ENCODE measurements around the gene OPA3. TPM values are rescaled to one million over a fixed set of nuclear protein-coding genes. Genes with fewer than 3 reads are reported as not detected.

OPA3 gene
- total and polyA plus RNA-seq, 2 donors from 2014 or later = 8.1 to 19.1 TPM

- H3K4me1 ChIP-seq (ENCODE audit: control insufficient read depth in 2 of 3, insufficient read depth in 2 of 3, low read depth in 1 of 3, low read length in 3 of 3) = peaks cover 0 to 4% (median 0%) of the 10 kb centered on the region in 3 donors
- H3K27ac ChIP-seq (ENCODE audit: low read depth in 2 of 2, low read length in 2 of 2) = no peak overlapping the region
- FAIRE-seq (no peak), DNase-seq (no peak)
- H3K9ac ChIP-seq (ENCODE audit: low read length in 3 of 3) = no peak overlapping the region
- H3K4me3 ChIP-seq (ENCODE audit: low read length in 3 of 3) = no peak overlapping the region
- intact Hi-C loops (cut with DNase I) = no loop called here
- no peaks in the 10 kb centered on the region for H3K27me3 ChIP-seq (ENCODE audit: control insufficient read depth, insufficient read depth, low read length)
- no peak for TF ChIP-seq CTCF (IDR thresholded peaks at IDR 0.05; ENCODE audit: borderline replicate concordance, extremely low read depth, insufficient read depth)
- no peaks in the 10 kb centered on the region for H3K9me3 ChIP-seq (ENCODE audit: control insufficient read depth in 2 of 3, insufficient read depth in 1 of 3, low read length in 3 of 3)
- no peaks in the 10 kb centered on the region for H3K36me3 ChIP-seq (ENCODE audit: control insufficient read depth in 2 of 3, insufficient read depth in 3 of 3, low read length in 3 of 3)
Measured at GRCh38 chr19:45587873-45588272, 3.3 kb upstream of the OPA3 start.

- intact Hi-C loops (cut with DNase I) = no loop called here
- TF ChIP-seq CTCF (IDR thresholded peaks at IDR 0.05; ENCODE audit: borderline replicate concordance, extremely low read depth, insufficient read depth) = no peak
- H3K27ac ChIP-seq (ENCODE audit: low read depth in 2 of 2, low read length in 2 of 2) = peak overlapping the region; percentile 99 to 100
- no peaks in the 10 kb centered on the region for H3K36me3 ChIP-seq (ENCODE audit: control insufficient read depth in 2 of 3, insufficient read depth in 3 of 3, low read length in 3 of 3)
- peak overlapping the region; percentile 54 to 99 (median 84) for H3K4me3 ChIP-seq (ENCODE audit: low read length in 3 of 3)
- H3K4me1 ChIP-seq (ENCODE audit: control insufficient read depth in 2 of 3, insufficient read depth in 2 of 3, low read depth in 1 of 3, low read length in 3 of 3) = peaks cover 0 to 10% (median 4%) of the 10 kb centered on the region in 3 donors
- no peaks in the 10 kb centered on the region for H3K27me3 ChIP-seq (ENCODE audit: control insufficient read depth, insufficient read depth, low read length)
- DNase-seq (no peak), FAIRE-seq (no peak)
- no peaks in the 10 kb centered on the region for H3K9me3 ChIP-seq (ENCODE audit: control insufficient read depth in 2 of 3, insufficient read depth in 1 of 3, low read length in 3 of 3)
- peak overlapping the region in 2 of 3 donors; percentile 58 to 73 for H3K9ac ChIP-seq (ENCODE audit: low read length in 3 of 3)
Measured at GRCh38 chr19:45585158-45585577, 566 bp upstream of the OPA3 start.

GRCh38 chr19:45581576-45581975 is 3.0 kb downstream of the OPA3 start:
- H3K27ac ChIP-seq (ENCODE audit: low read depth in 2 of 2, low read length in 2 of 2) = no peak overlapping the region
- no peaks in the 10 kb centered on the region for H3K9me3 ChIP-seq (ENCODE audit: control insufficient read depth in 2 of 3, insufficient read depth in 1 of 3, low read length in 3 of 3)
- FAIRE-seq (no peak), DNase-seq (no peak)
- peaks cover 4 to 25% (median 22%) of the 10 kb centered on the region in 3 donors for H3K4me1 ChIP-seq (ENCODE audit: control insufficient read depth in 2 of 3, insufficient read depth in 2 of 3, low read depth in 1 of 3, low read length in 3 of 3)
- TF ChIP-seq CTCF (IDR thresholded peaks at IDR 0.05; ENCODE audit: borderline replicate concordance, extremely low read depth, insufficient read depth) = no peak
- H3K4me3 ChIP-seq (ENCODE audit: low read length in 3 of 3) = no peak overlapping the region
- no peaks in the 10 kb centered on the region for H3K36me3 ChIP-seq (ENCODE audit: control insufficient read depth in 2 of 3, insufficient read depth in 3 of 3, low read length in 3 of 3)
- no peaks in the 10 kb centered on the region for H3K27me3 ChIP-seq (ENCODE audit: control insufficient read depth, insufficient read depth, low read length)
- no peak overlapping the region for H3K9ac ChIP-seq (ENCODE audit: low read length in 3 of 3)
- intact Hi-C loops (cut with DNase I) = no loop called here

- intact Hi-C loops (cut with DNase I) = no loop called here
- no peak for TF ChIP-seq CTCF (IDR thresholded peaks at IDR 0.05; ENCODE audit: borderline replicate concordance, extremely low read depth, insufficient read depth)
- Histone ChIP-seq H3K27ac (ENCODE audit: low read depth in 2 of 2, low read length in 2 of 2) (no peak overlapping the region), H3K4me1 (ENCODE audit: control insufficient read depth in 2 of 3, insufficient read depth in 2 of 3, low read depth in 1 of 3, low read length in 3 of 3) (peaks cover 4 to 34% (median 26%) of the 10 kb centered on the region in 3 donors), H3K27me3 (ENCODE audit: control insufficient read depth, insufficient read depth, low read length) (no peaks in the 10 kb centered on the region), H3K4me3 (ENCODE audit: low read length in 3 of 3) (no peak overlapping the region), H3K36me3 (ENCODE audit: control insufficient read depth in 2 of 3, insufficient read depth in 3 of 3, low read length in 3 of 3) (no peaks in the 10 kb centered on the region), H3K9me3 (ENCODE audit: control insufficient read depth in 2 of 3, insufficient read depth in 1 of 3, low read length in 3 of 3) (no peaks in the 10 kb centered on the region), H3K9ac (ENCODE audit: low read length in 3 of 3) (no peak overlapping the region)
- FAIRE-seq = no peak
- no peak for DNase-seq
Measured at GRCh38 chr19:45578861-45579260, 5.7 kb downstream of the OPA3 start.
